RWPE2 (cell line): ENCODE measurements around the gene BBS9.

Experiments used
- ATAC-seq: fragments of 200-7000 bp; cut with Tn5 transposase; 3 replicates; pipeline ENCODE4 v1.9.1; 2021; ENCODE audit warnings: low read depth
- DNase-seq: peaks from one replicate; pipeline ENCODE4 v3.0.0-alpha.2; 2020; ENCODE audit warnings: low spot score
- H3K27ac ChIP-seq: fragments of 450-650 bp; 2 replicates; pipeline ENCODE4 v1.5.1; 2017; ENCODE audit warnings: mild to moderate bottlenecking; ENCODE audit not compliant: poor library complexity, severe bottlenecking
- H3K27me3 ChIP-seq: fragments of 250-450 bp; sonication (Bioruptor Pico); 2 replicates; pipeline ENCODE4 v1.5.1; 2021; ENCODE audit warnings: mild to moderate bottlenecking, moderate library complexity; ENCODE audit not compliant: insufficient read depth, poor library complexity, severe bottlenecking
- H3K36me3 ChIP-seq: fragments of 250-450 bp; sonication (Bioruptor Pico); 2 replicates; pipeline ENCODE4 v1.5.1; 2020; ENCODE audit warnings: low read depth, mild to moderate bottlenecking, moderate library complexity
- H3K4me1 ChIP-seq: fragments of 250-450 bp; sonication (Bioruptor Pico); 2 replicates; pipeline ENCODE4 v1.5.1; 2021; ENCODE audit warnings: mild to moderate bottlenecking, moderate library complexity; ENCODE audit not compliant: insufficient read depth, poor library complexity, severe bottlenecking
- H3K4me3 ChIP-seq: fragments of 250-450 bp; sonication (Bioruptor Pico); 2 replicates; pipeline ENCODE4 v1.5.1; 2021; ENCODE audit warnings: mild to moderate bottlenecking, moderate library complexity; ENCODE audit not compliant: severe bottlenecking
- H3K9me3 ChIP-seq: fragments of 250-450 bp; sonication (Bioruptor Pico); 2 replicates; pipeline ENCODE4 v1.5.1; 2021; ENCODE audit warnings: mild to moderate bottlenecking, moderate library complexity; ENCODE audit not compliant: severe bottlenecking
- TF ChIP-seq, protein P1 (sequence below): fragments of 450-650 bp; IDR thresholded peaks from one replicate; pipeline ENCODE4 v1.5.1; 2017; ENCODE audit warnings: mild to moderate bottlenecking, moderate library complexity; ENCODE audit not compliant: poor library complexity, severe bottlenecking

The BBS9 gene

DNA sequence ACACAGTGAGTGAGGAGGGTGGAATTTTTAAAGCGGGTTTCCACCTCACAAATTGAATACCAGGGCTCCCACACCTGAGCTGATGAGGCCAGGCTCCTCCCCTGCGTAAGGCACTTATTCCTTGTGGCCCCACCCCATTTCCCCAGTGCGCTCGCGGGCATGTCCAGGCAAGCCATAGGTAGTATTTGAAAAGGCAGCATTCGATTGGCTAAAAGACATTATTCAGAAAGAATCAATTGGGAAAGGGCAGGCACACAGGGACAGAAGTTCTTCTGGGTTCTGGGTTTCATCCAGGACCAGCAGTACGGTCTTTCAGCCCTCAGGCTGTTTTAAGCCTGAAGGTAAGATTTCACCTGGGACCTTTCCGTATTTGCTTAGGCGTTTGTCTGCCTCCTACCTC, 222.3 kb downstream of the BBS9 start:
- no peak overlapping the region for H3K4me3 ChIP-seq
- TF ChIP-seq, protein P1, sequence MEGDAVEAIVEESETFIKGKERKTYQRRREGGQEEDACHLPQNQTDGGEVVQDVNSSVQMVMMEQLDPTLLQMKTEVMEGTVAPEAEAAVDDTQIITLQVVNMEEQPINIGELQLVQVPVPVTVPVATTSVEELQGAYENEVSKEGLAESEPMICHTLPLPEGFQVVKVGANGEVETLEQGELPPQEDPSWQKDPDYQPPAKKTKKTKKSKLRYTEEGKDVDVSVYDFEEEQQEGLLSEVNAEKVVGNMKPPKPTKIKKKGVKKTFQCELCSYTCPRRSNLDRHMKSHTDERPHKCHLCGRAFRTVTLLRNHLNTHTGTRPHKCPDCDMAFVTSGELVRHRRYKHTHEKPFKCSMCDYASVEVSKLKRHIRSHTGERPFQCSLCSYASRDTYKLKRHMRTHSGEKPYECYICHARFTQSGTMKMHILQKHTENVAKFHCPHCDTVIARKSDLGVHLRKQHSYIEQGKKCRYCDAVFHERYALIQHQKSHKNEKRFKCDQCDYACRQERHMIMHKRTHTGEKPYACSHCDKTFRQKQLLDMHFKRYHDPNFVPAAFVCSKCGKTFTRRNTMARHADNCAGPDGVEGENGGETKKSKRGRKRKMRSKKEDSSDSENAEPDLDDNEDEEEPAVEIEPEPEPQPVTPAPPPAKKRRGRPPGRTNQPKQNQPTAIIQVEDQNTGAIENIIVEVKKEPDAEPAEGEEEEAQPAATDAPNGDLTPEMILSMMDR = no peak
- ATAC-seq (no peak), DNase-seq (no peak)
- no peak overlapping the region for H3K27ac ChIP-seq
- no peaks in the 10 kb centered on the region for H3K9me3 ChIP-seq
- H3K36me3 ChIP-seq = no peaks in the 10 kb centered on the region
- H3K27me3 ChIP-seq = no peaks in the 10 kb centered on the region
- H3K4me1 ChIP-seq = no peaks in the 10 kb centered on the region

DNA sequence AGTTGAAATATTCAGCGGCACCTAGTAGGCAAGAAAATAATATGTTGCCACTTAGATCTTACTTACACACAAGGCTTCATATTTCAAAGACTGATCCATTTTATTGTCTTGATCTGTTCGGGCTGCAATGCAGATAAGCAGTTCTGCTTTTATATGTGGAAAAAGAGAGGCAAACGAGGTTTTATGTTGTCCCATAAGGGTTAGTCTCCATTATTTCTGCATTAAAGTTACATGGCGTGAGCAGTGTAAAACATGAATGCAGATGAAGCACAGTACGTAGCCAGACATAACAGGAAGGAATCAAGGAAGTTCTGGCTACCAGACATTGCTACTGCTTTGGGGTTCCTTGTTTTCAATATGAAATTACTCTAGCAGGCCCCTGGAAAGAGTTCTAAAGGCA, 224.8 kb downstream of the BBS9 start:
- DNase-seq = no peak
- no peaks in the 10 kb centered on the region for H3K4me1 ChIP-seq
- TF ChIP-seq, protein P1 = no peak
- no peaks in the 10 kb centered on the region for H3K36me3 ChIP-seq
- H3K4me3 ChIP-seq = no peak overlapping the region
- no peaks in the 10 kb centered on the region for H3K27me3 ChIP-seq
- no peak overlapping the region for H3K27ac ChIP-seq
- no peak for ATAC-seq
- H3K9me3 ChIP-seq = no peaks in the 10 kb centered on the region

DNA sequence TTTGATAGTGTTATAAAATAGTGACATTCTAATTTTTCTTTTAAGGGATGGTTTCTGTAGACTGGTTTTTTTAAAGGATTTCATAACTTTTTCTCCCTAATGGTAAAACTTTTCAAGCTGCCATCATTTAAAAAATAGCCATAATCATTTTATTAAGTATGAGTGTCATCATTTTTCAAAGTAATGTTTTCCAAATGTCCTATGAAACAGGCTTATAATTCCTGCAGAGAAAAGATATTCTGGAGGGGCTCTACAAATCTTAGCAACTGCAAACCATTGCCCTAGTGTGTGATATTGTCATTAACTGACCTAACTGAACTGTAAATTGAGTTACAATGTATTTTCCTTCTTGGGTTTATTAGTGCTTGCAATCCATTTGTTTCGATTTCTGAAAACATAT, 226.0 kb downstream of the BBS9 start:
- Histone ChIP-seq H3K4me3 (no peak overlapping the region), H3K27me3 (no peaks in the 10 kb centered on the region), H3K27ac (no peak overlapping the region), H3K36me3 (no peaks in the 10 kb centered on the region), H3K4me1 (no peaks in the 10 kb centered on the region), H3K9me3 (no peaks in the 10 kb centered on the region)
- DNase-seq = no peak
- no peak for ATAC-seq
- TF ChIP-seq, protein P1 = no peak

DNA sequence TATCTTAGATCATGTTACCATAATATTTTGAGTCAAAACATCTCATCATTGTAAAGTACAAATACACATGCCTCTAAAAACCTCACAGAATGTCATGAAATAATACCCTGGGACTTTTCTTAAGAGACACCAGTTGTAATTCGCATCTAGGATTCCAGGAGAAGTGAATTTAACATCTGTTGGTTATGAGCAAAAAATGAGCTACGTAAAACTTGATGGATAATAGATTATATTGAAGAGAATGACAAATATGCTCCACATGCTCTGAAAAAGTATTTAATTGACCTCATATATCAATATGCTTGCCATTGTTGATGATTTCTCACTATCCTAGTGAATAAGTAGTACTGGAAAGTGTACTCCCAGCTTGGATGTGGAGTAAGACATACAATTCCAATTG, 227.0 kb downstream of the BBS9 start:
- Histone ChIP-seq H3K9me3 (no peaks in the 10 kb centered on the region), H3K27me3 (no peaks in the 10 kb centered on the region), H3K27ac (no peak overlapping the region), H3K36me3 (no peaks in the 10 kb centered on the region), H3K4me1 (no peaks in the 10 kb centered on the region), H3K4me3 (no peak overlapping the region)
- TF ChIP-seq, protein P1 = no peak
- ATAC-seq (no peak), DNase-seq (no peak)

DNA sequence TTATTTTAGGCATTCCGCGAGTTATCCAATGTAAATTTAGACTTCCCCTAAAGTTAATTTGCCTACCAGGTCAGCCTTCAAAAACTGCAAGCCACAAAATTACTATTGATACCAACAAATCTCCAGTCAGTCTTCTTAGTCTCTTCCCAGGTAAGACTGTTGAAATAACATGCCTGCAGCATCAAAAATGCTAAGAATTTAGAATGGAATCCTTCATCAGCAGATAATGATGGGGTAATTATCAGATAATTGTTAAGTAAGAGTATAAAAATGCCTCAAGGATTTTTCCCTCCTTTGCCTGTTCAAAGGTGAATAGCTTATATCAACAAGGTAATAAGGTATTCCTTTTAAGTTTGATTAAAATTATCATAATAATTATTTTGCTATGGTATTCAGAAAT, 228.5 kb downstream of the BBS9 start:
- TF ChIP-seq, protein P1 = no peak
- ATAC-seq = no peak
- Histone ChIP-seq H3K36me3 (no peaks in the 10 kb centered on the region), H3K9me3 (no peaks in the 10 kb centered on the region), H3K4me1 (no peaks in the 10 kb centered on the region), H3K4me3 (no peak overlapping the region), H3K27me3 (no peaks in the 10 kb centered on the region), H3K27ac (no peak overlapping the region)
- no peak for DNase-seq
